Hepatocyte (in vitro differentiated cells): ENCODE results near the gene FSHR. TPM values are rescaled to one million over a fixed set of nuclear protein-coding genes. Genes with fewer than 3 reads are reported as not detected.

ENCODE experiments used
- DNase-seq: peaks from one replicate; pipeline ENCODE4 v3.0.0-alpha.2; 2016; ENCODE audit warnings: low spot score
- H2AFZ ChIP-seq: fragments of 200-600 bp; sonication (generic); 2 replicates; pipeline ENCODE4 v1.6.0; 2016; ENCODE audit warnings: antibody characterized with exemption, mild to moderate bottlenecking
- H3K27ac ChIP-seq: fragments of 200-600 bp; sonication (generic); 2 replicates; pipeline ENCODE4 v1.5.1; 2016; ENCODE audit warnings: mild to moderate bottlenecking
- H3K27me3 ChIP-seq: fragments of 200-600 bp; sonication (generic); 2 replicates; pipeline ENCODE4 v1.6.1; 2016
- H3K36me3 ChIP-seq: fragments of 200-600 bp; sonication (generic); replicated peaks from 2 replicates; pipeline ENCODE4 v1.5.1; 2016; ENCODE audit warnings: low read depth; ENCODE audit not compliant: insufficient read depth
- H3K4me1 ChIP-seq: fragments of 200-600 bp; sonication (generic); 2 replicates; pipeline ENCODE4 v1.5.1; 2016; ENCODE audit warnings: mild to moderate bottlenecking, moderate library complexity; ENCODE audit not compliant: insufficient read depth
- H3K4me2 ChIP-seq: fragments of 200-600 bp; sonication (generic); 2 replicates; pipeline ENCODE4 v1.6.0; 2016
- H3K4me3 ChIP-seq: fragments of 200-600 bp; sonication (generic); 2 replicates; pipeline ENCODE4 v1.5.1; 2016; ENCODE audit warnings: mild to moderate bottlenecking
- H3K79me2 ChIP-seq: fragments of 200-600 bp; sonication (generic); 2 replicates; pipeline ENCODE4 v1.6.0; 2017; ENCODE audit warnings: mild to moderate bottlenecking
- H3K9me2 ChIP-seq: fragments of 200-600 bp; sonication (generic); replicated peaks from 2 replicates; pipeline ENCODE4 v1.6.0; 2017; ENCODE audit warnings: mild to moderate bottlenecking; ENCODE audit not compliant: insufficient read depth
- H3K9me3 ChIP-seq: fragments of 200-600 bp; sonication (generic); 2 replicates; pipeline ENCODE4 v1.5.1; 2016; ENCODE audit warnings: low read depth, mild to moderate bottlenecking
- H4K20me1 ChIP-seq: fragments of 200-600 bp; sonication (generic); 2 replicates; pipeline ENCODE4 v1.6.0; 2016; ENCODE audit warnings: mild to moderate bottlenecking; ENCODE audit not compliant: insufficient read depth, poor library complexity, severe bottlenecking
- EZH2 ChIP-seq: fragments of 200-600 bp; sonication (generic); IDR thresholded peaks from 2 replicates; pipeline ENCODE4 v1.6.1; 2016; ENCODE audit warnings: antibody characterized with exemption, mild to moderate bottlenecking, borderline replicate concordance
- EZH2phosphoT487 ChIP-seq: fragments of 200-600 bp; sonication (generic); IDR thresholded peaks from one replicate; pipeline ENCODE4 v1.6.1; 2018; ENCODE audit warnings: antibody characterized with exemption, mild to moderate bottlenecking, low read depth, moderate library complexity; ENCODE audit not compliant: unreplicated experiment, severe bottlenecking
- WGBS: methylation state at CpG from one replicate; pipeline ENCODE4 v1.1.6; 2016; ENCODE audit warnings: low lambda C conversion rate; ENCODE audit errors: missing lambda C conversion rate; 5-methylcytosine and 5-hydroxymethylcytosine counted together
- polyA plus RNA-seq: library from polyadenylated mRNA; unstranded; fragments of >200 nt; fragmentation: Nextera tagmentation; extraction: Ambion mirVana; gene quantifications from 2 replicates; pipeline ENCODE4 v1.2.1, GENCODE V29; 2016
- total RNA-seq: library from RNA; depleted of rRNA; stranded (reverse); fragments of >200 nt; gene quantifications from 2 replicates; pipeline ENCODE4 v1.2.3, GENCODE V29; 2014
- TF ChIP-seq, protein P1 (sequence below): fragments of 200-600 bp; sonication (generic); IDR thresholded peaks from 2 replicates; pipeline ENCODE4 v1.5.1; 2016; ENCODE audit warnings: antibody characterized with exemption, mild to moderate bottlenecking; ENCODE audit not compliant: poor library complexity

Gene FSHR
- total and polyA plus RNA-seq, 2 experiments from 2014 or later: 0.20 to 0.40 TPM

- Histone ChIP-seq H3K79me2 (no peaks in the 10 kb centered on the region), H3K27me3 (no peaks in the 10 kb centered on the region), H3K36me3 (no peaks in the 10 kb centered on the region), H3K4me2 (no peak overlapping the region), H3K9me3 (no peaks in the 10 kb centered on the region), H3K4me1 (no peaks in the 10 kb centered on the region), H4K20me1 (no peaks in the 10 kb centered on the region), H2AFZ (no peak overlapping the region), H3K4me3 (no peak overlapping the region), H3K27ac (no peak overlapping the region), H3K9me2 (no peaks in the 10 kb centered on the region)
- 76% methylated on average over 4 of the region's 4 CpGs for WGBS
- DNase-seq: no peak
- TF ChIP-seq, protein P1, sequence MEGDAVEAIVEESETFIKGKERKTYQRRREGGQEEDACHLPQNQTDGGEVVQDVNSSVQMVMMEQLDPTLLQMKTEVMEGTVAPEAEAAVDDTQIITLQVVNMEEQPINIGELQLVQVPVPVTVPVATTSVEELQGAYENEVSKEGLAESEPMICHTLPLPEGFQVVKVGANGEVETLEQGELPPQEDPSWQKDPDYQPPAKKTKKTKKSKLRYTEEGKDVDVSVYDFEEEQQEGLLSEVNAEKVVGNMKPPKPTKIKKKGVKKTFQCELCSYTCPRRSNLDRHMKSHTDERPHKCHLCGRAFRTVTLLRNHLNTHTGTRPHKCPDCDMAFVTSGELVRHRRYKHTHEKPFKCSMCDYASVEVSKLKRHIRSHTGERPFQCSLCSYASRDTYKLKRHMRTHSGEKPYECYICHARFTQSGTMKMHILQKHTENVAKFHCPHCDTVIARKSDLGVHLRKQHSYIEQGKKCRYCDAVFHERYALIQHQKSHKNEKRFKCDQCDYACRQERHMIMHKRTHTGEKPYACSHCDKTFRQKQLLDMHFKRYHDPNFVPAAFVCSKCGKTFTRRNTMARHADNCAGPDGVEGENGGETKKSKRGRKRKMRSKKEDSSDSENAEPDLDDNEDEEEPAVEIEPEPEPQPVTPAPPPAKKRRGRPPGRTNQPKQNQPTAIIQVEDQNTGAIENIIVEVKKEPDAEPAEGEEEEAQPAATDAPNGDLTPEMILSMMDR: no peak
- TF ChIP-seq EZH2phosphoT487 (no peak), EZH2 (no peak)
These were observed 35.4 kb upstream of the FSHR start for GRCh38 chr2:49189512-49190225.

DNA sequence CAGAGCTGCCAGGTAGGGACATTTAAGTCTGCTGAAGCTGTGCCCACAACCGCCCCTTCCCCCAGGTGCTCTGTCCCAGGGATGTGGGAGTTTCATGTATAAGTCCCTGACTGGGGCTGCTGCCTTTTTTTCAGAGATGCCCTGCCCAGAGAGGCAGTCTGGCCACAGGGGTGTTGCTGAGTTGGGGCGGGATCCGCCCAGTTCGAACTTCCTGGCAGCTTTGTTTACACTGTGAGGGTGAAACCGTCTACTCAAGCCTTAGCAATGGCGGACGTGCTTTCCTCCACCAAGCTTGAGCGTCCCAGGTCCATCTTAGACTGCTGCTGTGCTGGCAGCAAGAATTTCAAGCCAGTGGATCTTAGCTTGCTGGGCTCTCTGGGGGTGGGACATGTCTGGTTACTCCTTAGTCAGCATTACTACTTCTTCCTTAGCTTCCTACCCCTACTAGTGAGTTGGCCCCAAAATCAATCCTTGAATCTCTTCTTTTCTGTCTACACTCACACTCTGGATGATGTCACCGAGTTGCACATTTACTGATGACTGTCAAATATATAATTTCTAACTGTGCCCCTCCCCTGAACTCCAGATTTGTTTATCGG, 31.8 kb upstream of the FSHR start:
- Histone ChIP-seq H3K4me1 (no peaks in the 10 kb centered on the region), H3K27me3 (no peaks in the 10 kb centered on the region), H2AFZ (no peak overlapping the region), H3K9me2 (no peaks in the 10 kb centered on the region), H3K4me3 (no peak overlapping the region), H3K4me2 (no peak overlapping the region), H3K79me2 (no peaks in the 10 kb centered on the region), H3K9me3 (no peaks in the 10 kb centered on the region), H4K20me1 (no peaks in the 10 kb centered on the region), H3K36me3 (no peaks in the 10 kb centered on the region), H3K27ac (no peak overlapping the region)
- TF ChIP-seq EZH2phosphoT487 (no peak), EZH2 (no peak)
- TF ChIP-seq, protein P1: no peak
- WGBS: 93% methylated on average over 10 of the region's 10 CpGs
- no peak for DNase-seq

DNA sequence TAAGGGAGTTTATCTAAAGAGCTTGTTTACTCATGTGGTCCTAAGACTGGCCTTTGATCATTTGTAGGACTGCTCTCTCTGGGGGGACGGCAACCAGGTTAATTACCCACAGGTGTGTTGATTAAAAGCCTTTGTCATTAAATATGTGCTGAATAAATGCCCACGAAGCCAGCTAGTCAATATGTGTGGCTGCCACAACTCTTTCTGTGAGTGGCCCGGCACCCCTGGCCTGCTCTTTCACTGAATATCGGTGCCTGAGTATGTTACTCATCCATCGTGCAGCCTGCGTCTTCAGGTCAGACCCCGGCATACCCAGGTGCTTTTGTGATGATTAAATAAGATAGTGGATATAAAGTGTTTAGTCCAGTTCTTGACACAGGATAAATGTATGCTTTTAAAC, 24.3 kb upstream of the FSHR start:
- Histone ChIP-seq H3K4me3 (no peak overlapping the region), H4K20me1 (no peaks in the 10 kb centered on the region), H2AFZ (no peak overlapping the region), H3K79me2 (no peaks in the 10 kb centered on the region), H3K4me1 (no peaks in the 10 kb centered on the region), H3K36me3 (no peaks in the 10 kb centered on the region), H3K4me2 (no peak overlapping the region), H3K9me3 (no peaks in the 10 kb centered on the region), H3K27me3 (no peaks in the 10 kb centered on the region), H3K27ac (no peak overlapping the region), H3K9me2 (no peaks in the 10 kb centered on the region)
- DNase-seq: no peak
- TF ChIP-seq, protein P1: no peak
- TF ChIP-seq EZH2phosphoT487: no peak
- no peak for TF ChIP-seq EZH2
- 80% methylated on average over 7 of the region's 7 CpGs for WGBS
